ENCODE measurements around the gene TAF4.

Gene TAF4

GRCh38 chr20:61957961-61958715, 107.5 kb downstream of the TAF4 start:
- no peak for TF ChIP-seq CTCF (IDR thresholded peaks at IDR 0.05; ENCODE audit: low read depth, low read length)
- H3K4me3 ChIP-seq (ENCODE audit: low read depth, low read length) = no peak overlapping the region

- TF ChIP-seq CTCF (IDR thresholded peaks at IDR 0.05; ENCODE audit: low read depth, low read length) = no peak
- no peak overlapping the region for H3K4me3 ChIP-seq (ENCODE audit: low read depth, low read length)
These were observed 109.0 kb downstream of the TAF4 start for GRCh38 chr20:61956396-61957342.

GRCh38 chr20:61955668-61956395, 109.8 kb downstream of the TAF4 start:
- H3K4me3 ChIP-seq (ENCODE audit: low read depth, low read length) = no peak overlapping the region
- no peak for TF ChIP-seq CTCF (IDR thresholded peaks at IDR 0.05; ENCODE audit: low read depth, low read length)

GRCh38 chr20:61954276-61955021, 111.2 kb downstream of the TAF4 start:
- H3K4me3 ChIP-seq (ENCODE audit: low read depth, low read length) = no peak overlapping the region
- no peak for TF ChIP-seq CTCF (IDR thresholded peaks at IDR 0.05; ENCODE audit: low read depth, low read length)

GRCh38 chr20:61953037-61954021, 112.4 kb downstream of the TAF4 start:
- no peak for TF ChIP-seq CTCF (IDR thresholded peaks at IDR 0.05; ENCODE audit: low read depth, low read length)
- H3K4me3 ChIP-seq (ENCODE audit: low read depth, low read length) = no peak overlapping the region
